ENCODE results near the gene IFT25.

IFT25 gene

GRCh38 chr1:53956308-53957168 lies 11.0 kb upstream of the IFT25 start:
- no peak for DNase-seq

- DNase-seq: no peak
Observed at GRCh38 chr1:53954128-53954527, 8.6 kb upstream of the IFT25 start.

GRCh38 chr1:53951697-53952096 lies 6.2 kb upstream of the IFT25 start:
- DNase-seq: no peak

GRCh38 chr1:53949023-53949990 lies 3.8 kb upstream of the IFT25 start:
- DNase-seq: no peak

- no peak for DNase-seq
Observed at GRCh38 chr1:53948291-53948690, 2.8 kb upstream of the IFT25 start.

GRCh38 chr1:53947172-53947907 lies 1.8 kb upstream of the IFT25 start:
- no peak for DNase-seq

GRCh38 chr1:53946252-53947171 lies 1.0 kb upstream of the IFT25 start, which contains the start of gene LRRC42:
TSS of gene LRRC42 (plus strand) at chr1:53946350. CDS start at chr1:53952000, 5,650 bp downstream.
- peak; percentile 60 to 88 (median 86) for DNase-seq

- DNase-seq: no peak
Observed at GRCh38 chr1:53945183-53945432, 391 bp downstream of the IFT25 start.

- no peak for DNase-seq
Observed at GRCh38 chr1:53944469-53945182, 873 bp downstream of the IFT25 start.

GRCh38 chr1:53943490-53944043 lies 1.9 kb downstream of the IFT25 start:
- no peak for DNase-seq

- no peak for DNase-seq
Observed at GRCh38 chr1:53943090-53943489, 2.4 kb downstream of the IFT25 start.

- no peak for DNase-seq
Observed at GRCh38 chr1:53942127-53942957, 3.2 kb downstream of the IFT25 start.

GRCh38 chr1:53938136-53938830 lies 7.2 kb downstream of the IFT25 start:
- no peak for DNase-seq

- no peak for DNase-seq
Observed at GRCh38 chr1:53936430-53936829, 9.1 kb downstream of the IFT25 start.

- DNase-seq: no peak
Observed at GRCh38 chr1:53934170-53934765, 11.2 kb downstream of the IFT25 start.

GRCh38 chr1:53931523-53931922 lies 14.0 kb downstream of the IFT25 start:
- no peak for DNase-seq

- DNase-seq: no peak
Observed at GRCh38 chr1:53930932-53931331, 14.6 kb downstream of the IFT25 start.

- DNase-seq: no peak
Observed at GRCh38 chr1:53929246-53929960, 16.1 kb downstream of the IFT25 start.

Measured in activated CD4-positive, CD25-positive, alpha-beta regulatory T cell (primary cell).